ENCODE measurements around the gene AOPEP.

- TF ChIP-seq POLR2A (IDR thresholded peaks at IDR 0.05; ENCODE audit: low read depth, low read length): no peak
- no peak for TF ChIP-seq CTCF (IDR thresholded peaks at IDR 0.05; ENCODE audit: extremely low read depth in 1 of 2, insufficient read depth in 1 of 2, low read depth in 1 of 2, low read length in 2 of 2)
- TF ChIP-seq POLR2AphosphoS5 (IDR thresholded peaks at IDR 0.05; ENCODE audit: insufficient read depth, low read depth, low read length): no peak
- no peak for TF ChIP-seq EZH2 (IDR thresholded peaks at IDR 0.05; ENCODE audit: borderline replicate concordance, low read depth, low read length, severe bottlenecking)
- TF ChIP-seq MAX (IDR thresholded peaks at IDR 0.05; ENCODE audit: insufficient read depth, insufficient read length): no peak
- no peak for TF ChIP-seq JUN (IDR thresholded peaks at IDR 0.05; ENCODE audit: borderline replicate concordance, insufficient read depth, insufficient read length, low read depth)
- no peak for TF ChIP-seq FOS (IDR thresholded peaks at IDR 0.05; ENCODE audit: borderline replicate concordance, insufficient read depth, low read length)
- no peak for TF ChIP-seq GATA2 (IDR thresholded peaks at IDR 0.05; ENCODE audit: insufficient read depth, insufficient read length, low read depth, low read length)
- no peak for TF ChIP-seq MYC (IDR thresholded peaks at IDR 0.05; ENCODE audit: low read depth, low read length)
Observed at GRCh38 chr9:95044731-95045508, 318.4 kb downstream of the AOPEP start.

All from endothelial cell of umbilical vein (primary cell).